Prostate gland (tissue), 2 donors: ENCODE data around the gene GLIS1. TPM values are rescaled to one million over a fixed set of nuclear protein-coding genes. Genes with fewer than 3 reads are reported as not detected.

Experiments used
- DNase-seq: peaks from one replicate; pipeline ENCODE4 v3.0.0-alpha.2; 2019; ENCODE audit warnings: low spot score
- H3K27ac ChIP-seq, 2 donors: fragments of 200-600 bp; sonication (generic); 2 replicates each; pipeline ENCODE4 v1.5.1; 2017 to 2019
- H3K27me3 ChIP-seq: fragments of 200-600 bp; sonication (generic); replicated peaks from 2 replicates; pipeline ENCODE4 v1.5.1; 2019; ENCODE audit not compliant: insufficient read depth
- H3K36me3 ChIP-seq, 2 donors: fragments of 200-600 bp; sonication (generic); 1 replicate in 1 of 2; 2 replicates in 1 of 2; pipeline versions ENCODE4 v1.5.1 to v1.8.1; 2017 to 2019
- H3K4me1 ChIP-seq: fragments of 200-600 bp; sonication (generic); replicated peaks from 2 replicates; pipeline ENCODE4 v1.5.1; 2019
- H3K4me3 ChIP-seq, 2 donors: fragments of 200-600 bp; sonication (generic); 2 replicates each; pipeline ENCODE4 v1.5.1; 2017 to 2019
- H3K9me3 ChIP-seq: fragments of 200-600 bp; sonication (generic); 2 replicates; pipeline ENCODE4 v1.5.1; 2017
- POLR2A ChIP-seq: fragments of 450-650 bp; IDR thresholded peaks from one replicate; pipeline ENCODE4 v1.6.1; 2016; ENCODE audit warnings: antibody characterized with exemption, mild to moderate bottlenecking
- POLR2AphosphoS5 ChIP-seq: sonication (generic); formaldehyde crosslinking; IDR thresholded peaks from one replicate; pipeline ENCODE4 v1.6.1; 2017; ENCODE audit warnings: antibody characterized with exemption
- WGBS: methylation state at CpG from one replicate; pipeline ENCODE4 v1.1.5; 2018; 5-methylcytosine and 5-hydroxymethylcytosine counted together
- intact Hi-C: fragments of 100-400 bp; cut with DNase I; formaldehyde crosslinking; loops from one replicate; pipeline ENCODE4 v1.14.2; 2022
- total RNA-seq, 2 donors: library from RNA; depleted of rRNA; stranded (reverse); fragments of >200 nt; gene quantifications; one replicate each; pipeline ENCODE4 v1.1.0, GENCODE V29; 2016
- TF ChIP-seq, protein P1 (sequence below), 4 experiments: fragments of 200-600 bp in 2 of 4; fragments of 450-650 bp in 2 of 4; sonication (generic) in 2 of 4; IDR thresholded peaks; 1 replicate in 3 of 4; 2 replicates in 1 of 4; pipeline ENCODE4 v1.5.1; 2016 to 2019; ENCODE audit warnings: antibody characterized with exemption in 4 of 4, mild to moderate bottlenecking in 2 of 4, moderate library complexity in 2 of 4

The GLIS1 gene
- total RNA-seq, 2 donors from 2014 or later, result 1.1 to 8.1 TPM

DNA sequence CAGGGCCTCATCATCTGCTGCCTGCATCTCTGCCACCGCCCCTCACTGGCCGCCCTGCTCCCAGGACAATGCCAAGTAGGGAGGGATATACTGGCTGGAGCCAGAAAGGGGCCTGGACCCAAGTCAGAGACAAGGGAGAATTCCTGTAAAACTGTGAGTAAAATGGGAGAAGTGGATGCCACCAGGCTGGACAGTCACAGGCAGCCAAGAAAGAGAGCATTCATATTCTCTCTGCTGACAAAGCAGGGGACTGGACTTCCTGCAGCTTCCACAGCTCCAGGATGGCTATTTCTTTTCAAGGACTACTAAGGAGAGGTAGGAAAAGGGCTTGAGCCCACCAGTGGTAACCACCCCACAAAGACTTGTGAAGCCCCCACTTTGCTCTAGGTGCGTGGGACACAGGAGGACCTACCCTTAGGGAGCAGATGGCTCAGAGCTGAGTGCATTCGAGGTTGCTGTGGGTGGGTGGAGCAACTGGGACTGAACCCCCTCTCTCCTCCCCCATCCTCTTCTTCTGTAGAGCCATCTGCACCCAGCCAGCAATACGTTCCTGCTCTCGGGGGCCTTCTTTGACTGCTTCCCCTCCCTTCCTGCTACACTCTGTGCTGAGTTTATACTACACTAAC, 57.5 kb downstream of the GLIS1 start:
- H3K27me3 ChIP-seq, result peaks cover 4% of the 10 kb centered on the region

DNA sequence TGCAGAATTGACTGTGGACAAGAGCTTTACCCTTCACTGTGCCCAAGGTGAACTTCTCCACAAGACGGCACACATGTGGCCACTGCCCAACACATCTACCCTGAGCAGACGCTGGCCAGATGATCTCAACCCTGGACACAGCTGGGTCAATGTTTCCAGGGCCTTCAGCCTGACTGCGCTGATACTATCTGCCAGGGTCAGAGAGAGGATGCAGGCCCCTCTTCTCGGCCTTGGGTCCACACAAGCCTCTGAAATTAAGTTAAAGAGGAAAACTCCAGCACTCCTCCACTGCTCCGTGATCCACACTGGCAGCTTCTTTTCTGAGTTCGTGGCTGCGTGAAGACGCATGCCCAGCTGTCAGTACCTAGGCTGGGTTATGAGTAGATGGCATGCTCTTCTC, 58.1 kb downstream of the GLIS1 start:
- intact Hi-C loops, result loop anchor here (5.0 to 10.0 kb wide), 2 partner anchors 116 to 194 kb away; no protein-coding TSS in a partner anchor
- H3K4me1 ChIP-seq, result no peaks in the 10 kb centered on the region

More for the DNA sequence above, 57.5 kb downstream of the GLIS1 start:
- Histone ChIP-seq H3K9me3 (no peaks in the 10 kb centered on the region), H3K36me3 (no peaks in the 10 kb centered on the region), H3K4me3 (no peak overlapping the region), H3K27ac (no peak overlapping the region), H3K4me1 (no peaks in the 10 kb centered on the region)
- 61% methylated on average over 6 of the region's 6 CpGs for WGBS
- DNase-seq, result no peak
- TF ChIP-seq POLR2AphosphoS5, result no peak
- intact Hi-C loops, result loop anchor here (5.0 to 10.0 kb wide), 2 partner anchors 117 to 194 kb away; no protein-coding TSS in a partner anchor

DNA sequence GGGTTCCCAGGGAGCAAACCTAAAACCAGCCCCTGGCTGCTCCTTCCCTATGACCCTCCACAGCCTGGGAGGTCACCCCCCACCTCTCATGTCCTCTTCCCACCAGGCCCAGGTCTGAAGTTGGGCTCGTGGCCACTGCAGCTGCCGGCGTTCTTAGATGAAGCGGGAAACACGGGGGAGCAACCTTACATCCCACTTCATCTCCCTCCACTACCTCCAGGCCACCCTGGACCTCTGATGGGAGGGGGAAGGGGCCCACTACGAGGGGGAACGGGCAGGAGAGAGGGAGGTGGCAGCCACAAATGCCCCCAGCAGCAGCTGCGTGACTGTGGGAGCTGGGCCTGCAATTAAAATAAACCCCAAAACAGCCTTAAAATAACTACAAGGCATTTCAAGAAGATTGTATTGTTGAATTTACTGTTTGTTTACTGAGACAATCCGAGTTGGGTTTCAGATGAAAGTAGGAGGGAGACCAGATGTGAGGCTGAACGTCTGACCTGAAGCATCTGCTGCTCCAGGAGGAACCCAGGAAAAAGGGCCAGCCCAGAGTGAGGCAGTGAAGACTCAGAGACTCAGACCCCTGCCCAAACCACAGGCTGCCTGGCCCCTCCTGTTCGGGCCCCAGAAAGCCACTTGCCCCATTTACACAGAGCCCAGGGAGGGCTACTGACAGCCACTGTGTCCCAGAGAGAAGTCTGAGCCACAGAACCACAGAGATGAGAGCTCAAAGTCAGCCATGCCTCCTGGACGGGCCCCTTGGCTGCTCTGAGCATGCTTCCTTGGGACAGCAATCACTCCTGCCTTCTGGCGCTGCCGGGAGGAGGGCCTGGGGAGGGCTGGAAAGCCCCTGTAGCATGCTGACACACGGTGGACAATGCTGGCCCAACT, 59.8 kb downstream of the GLIS1 start:
- H3K36me3 ChIP-seq, result no peaks in the 10 kb centered on the region
- H3K27ac ChIP-seq, result peak overlapping the region; percentile 37 to 51
- intact Hi-C loops, result loop anchor here (5.0 kb wide), 1 partner anchor 47 kb away; no protein-coding TSS in a partner anchor
- TF ChIP-seq, protein P1, sequence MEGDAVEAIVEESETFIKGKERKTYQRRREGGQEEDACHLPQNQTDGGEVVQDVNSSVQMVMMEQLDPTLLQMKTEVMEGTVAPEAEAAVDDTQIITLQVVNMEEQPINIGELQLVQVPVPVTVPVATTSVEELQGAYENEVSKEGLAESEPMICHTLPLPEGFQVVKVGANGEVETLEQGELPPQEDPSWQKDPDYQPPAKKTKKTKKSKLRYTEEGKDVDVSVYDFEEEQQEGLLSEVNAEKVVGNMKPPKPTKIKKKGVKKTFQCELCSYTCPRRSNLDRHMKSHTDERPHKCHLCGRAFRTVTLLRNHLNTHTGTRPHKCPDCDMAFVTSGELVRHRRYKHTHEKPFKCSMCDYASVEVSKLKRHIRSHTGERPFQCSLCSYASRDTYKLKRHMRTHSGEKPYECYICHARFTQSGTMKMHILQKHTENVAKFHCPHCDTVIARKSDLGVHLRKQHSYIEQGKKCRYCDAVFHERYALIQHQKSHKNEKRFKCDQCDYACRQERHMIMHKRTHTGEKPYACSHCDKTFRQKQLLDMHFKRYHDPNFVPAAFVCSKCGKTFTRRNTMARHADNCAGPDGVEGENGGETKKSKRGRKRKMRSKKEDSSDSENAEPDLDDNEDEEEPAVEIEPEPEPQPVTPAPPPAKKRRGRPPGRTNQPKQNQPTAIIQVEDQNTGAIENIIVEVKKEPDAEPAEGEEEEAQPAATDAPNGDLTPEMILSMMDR (IDR thresholded peaks at IDR 0.05), result no peak
- TF ChIP-seq POLR2A, result no peak
- TF ChIP-seq POLR2AphosphoS5, result no peak
- no peaks in the 10 kb centered on the region for H3K27me3 ChIP-seq
- DNase-seq, result no peak
- H3K9me3 ChIP-seq, result no peaks in the 10 kb centered on the region
- no peaks in the 10 kb centered on the region for H3K4me1 ChIP-seq
- H3K4me3 ChIP-seq, result no peak overlapping the region
- 62% methylated on average over 15 of the region's 15 CpGs for WGBS

More for the DNA sequence above, 58.1 kb downstream of the GLIS1 start:
- Histone ChIP-seq H3K4me3 (no peak overlapping the region), H3K36me3 (no peaks in the 10 kb centered on the region), H3K27me3 (peaks cover 4% of the 10 kb centered on the region), H3K9me3 (no peaks in the 10 kb centered on the region), H3K27ac (no peak overlapping the region)
- no peak for DNase-seq
- WGBS, result 88% methylated on average over 7 of the region's 8 CpGs
- TF ChIP-seq POLR2A (no peak), POLR2AphosphoS5 (no peak)
- TF ChIP-seq, protein P1 (IDR thresholded peaks at IDR 0.05), result no peak

DNA sequence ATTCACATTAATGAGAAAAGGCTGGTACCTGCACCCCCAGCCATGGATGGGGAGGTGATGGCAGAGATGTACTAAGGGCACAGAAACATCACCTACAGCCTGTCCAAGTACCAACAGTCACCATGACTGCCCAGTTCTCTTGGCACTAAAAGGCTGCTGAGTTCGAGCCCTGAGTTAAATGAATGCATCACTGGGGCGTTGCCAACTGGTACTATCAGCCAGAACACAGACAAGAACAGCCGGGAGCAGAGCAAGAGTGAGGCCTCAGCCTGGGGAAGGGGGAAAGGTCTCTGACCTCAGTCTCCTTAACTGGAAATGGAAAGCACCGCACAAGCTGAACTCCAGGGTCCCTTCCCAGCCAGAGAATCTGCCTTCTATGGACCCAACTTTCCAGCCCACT, 60.5 kb downstream of the GLIS1 start:
- no peaks in the 10 kb centered on the region for H3K9me3 ChIP-seq
- TF ChIP-seq, protein P1 (IDR thresholded peaks at IDR 0.05), result no peak
- TF ChIP-seq POLR2A (no peak), POLR2AphosphoS5 (no peak)
- H3K27ac ChIP-seq, result peak overlapping the region in 1 of 2 donors; percentile 37
- H3K27me3 ChIP-seq, result no peaks in the 10 kb centered on the region
- no peak for DNase-seq
- no peak overlapping the region for H3K4me3 ChIP-seq
- no peaks in the 10 kb centered on the region for H3K4me1 ChIP-seq
- H3K36me3 ChIP-seq, result no peaks in the 10 kb centered on the region
- WGBS, result 55% methylated on average over 4 of the region's 4 CpGs
- intact Hi-C loops, result loop anchor here (5.0 kb wide), 1 partner anchor 46 kb away; no protein-coding TSS in a partner anchor

GRCh38 chr1:53678046-53678445, 60.9 kb downstream of the GLIS1 start:
- Histone ChIP-seq H3K27me3 (no peaks in the 10 kb centered on the region), H3K4me1 (no peaks in the 10 kb centered on the region), H3K36me3 (no peaks in the 10 kb centered on the region), H3K4me3 (no peak overlapping the region), H3K9me3 (no peaks in the 10 kb centered on the region), H3K27ac (no peak overlapping the region)
- DNase-seq, result no peak
- 89% methylated on average over 6 of the region's 8 CpGs for WGBS
- intact Hi-C loops, result loop anchor here (5.0 kb wide), 1 partner anchor 46 kb away; no protein-coding TSS in a partner anchor
- TF ChIP-seq POLR2AphosphoS5 (no peak), POLR2A (no peak)
- TF ChIP-seq, protein P1 (IDR thresholded peaks at IDR 0.05), result no peak
